ENCODE results near the gene PDCD1.

DNA sequence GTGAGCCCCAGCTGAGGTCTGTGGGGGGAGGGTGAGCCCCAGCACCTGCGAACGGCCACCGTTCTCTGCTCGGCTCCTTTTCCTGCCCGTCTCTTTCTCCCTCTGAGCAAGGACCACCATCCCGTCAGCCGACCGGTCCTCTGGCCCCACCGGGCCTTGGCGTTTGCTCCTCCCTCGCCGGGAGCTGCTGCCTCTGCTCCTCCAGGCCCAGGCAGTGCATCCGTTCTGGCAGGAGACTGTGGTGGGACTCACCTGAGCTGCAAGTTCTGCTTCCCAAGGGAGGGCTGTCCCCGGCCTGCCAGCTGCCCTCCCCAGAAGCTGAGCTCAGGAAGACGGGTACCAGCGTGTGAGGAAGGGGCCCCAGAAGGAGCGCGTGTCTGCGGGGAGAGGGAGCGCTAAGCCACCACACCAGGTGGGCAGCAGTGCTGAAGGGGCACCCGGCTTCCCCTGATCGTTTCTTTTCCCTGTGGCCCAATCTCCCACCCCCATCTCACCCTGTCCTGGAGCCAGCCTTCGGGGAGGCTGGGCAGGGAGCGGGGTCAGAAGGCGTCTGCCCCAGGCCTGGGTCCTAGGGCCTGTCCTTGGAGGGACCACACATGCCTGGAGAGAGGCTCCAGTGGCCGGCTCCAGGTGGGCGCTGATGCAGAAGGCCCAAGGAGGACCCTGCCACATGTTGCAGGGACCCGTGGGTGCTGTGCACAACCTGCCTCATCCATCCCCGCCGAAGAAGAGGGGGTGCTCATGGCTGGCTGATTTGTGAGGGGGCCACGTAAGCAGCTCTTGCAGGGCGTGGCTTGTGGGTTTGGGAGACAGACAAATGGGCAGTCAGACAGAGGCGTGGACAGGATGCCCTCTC lies 8.3 kb upstream of the PDCD1 start:
- TF ChIP-seq, protein P1, sequence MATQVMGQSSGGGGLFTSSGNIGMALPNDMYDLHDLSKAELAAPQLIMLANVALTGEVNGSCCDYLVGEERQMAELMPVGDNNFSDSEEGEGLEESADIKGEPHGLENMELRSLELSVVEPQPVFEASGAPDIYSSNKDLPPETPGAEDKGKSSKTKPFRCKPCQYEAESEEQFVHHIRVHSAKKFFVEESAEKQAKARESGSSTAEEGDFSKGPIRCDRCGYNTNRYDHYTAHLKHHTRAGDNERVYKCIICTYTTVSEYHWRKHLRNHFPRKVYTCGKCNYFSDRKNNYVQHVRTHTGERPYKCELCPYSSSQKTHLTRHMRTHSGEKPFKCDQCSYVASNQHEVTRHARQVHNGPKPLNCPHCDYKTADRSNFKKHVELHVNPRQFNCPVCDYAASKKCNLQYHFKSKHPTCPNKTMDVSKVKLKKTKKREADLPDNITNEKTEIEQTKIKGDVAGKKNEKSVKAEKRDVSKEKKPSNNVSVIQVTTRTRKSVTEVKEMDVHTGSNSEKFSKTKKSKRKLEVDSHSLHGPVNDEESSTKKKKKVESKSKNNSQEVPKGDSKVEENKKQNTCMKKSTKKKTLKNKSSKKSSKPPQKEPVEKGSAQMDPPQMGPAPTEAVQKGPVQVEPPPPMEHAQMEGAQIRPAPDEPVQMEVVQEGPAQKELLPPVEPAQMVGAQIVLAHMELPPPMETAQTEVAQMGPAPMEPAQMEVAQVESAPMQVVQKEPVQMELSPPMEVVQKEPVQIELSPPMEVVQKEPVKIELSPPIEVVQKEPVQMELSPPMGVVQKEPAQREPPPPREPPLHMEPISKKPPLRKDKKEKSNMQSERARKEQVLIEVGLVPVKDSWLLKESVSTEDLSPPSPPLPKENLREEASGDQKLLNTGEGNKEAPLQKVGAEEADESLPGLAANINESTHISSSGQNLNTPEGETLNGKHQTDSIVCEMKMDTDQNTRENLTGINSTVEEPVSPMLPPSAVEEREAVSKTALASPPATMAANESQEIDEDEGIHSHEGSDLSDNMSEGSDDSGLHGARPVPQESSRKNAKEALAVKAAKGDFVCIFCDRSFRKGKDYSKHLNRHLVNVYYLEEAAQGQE (IDR thresholded peaks at IDR 0.05; ENCODE audit: insufficient read depth in 1 of 2, low read depth in 2 of 2, low read length in 2 of 2): no peak
- TF ChIP-seq TAF1 (IDR thresholded peaks at IDR 0.05; ENCODE audit: borderline replicate concordance, insufficient read depth, low read length) (no peak), POLR2AphosphoS5 (IDR thresholded peaks at IDR 0.05; ENCODE audit: low read depth, low read length) (no peak), SIN3A (IDR thresholded peaks at IDR 0.05; ENCODE audit: borderline replicate concordance, insufficient read depth, low read length) (no peak)

Data from PFSK-1 (cell line).